Measurements from ENCODE around the gene SPINK2.

Gene SPINK2

DNA sequence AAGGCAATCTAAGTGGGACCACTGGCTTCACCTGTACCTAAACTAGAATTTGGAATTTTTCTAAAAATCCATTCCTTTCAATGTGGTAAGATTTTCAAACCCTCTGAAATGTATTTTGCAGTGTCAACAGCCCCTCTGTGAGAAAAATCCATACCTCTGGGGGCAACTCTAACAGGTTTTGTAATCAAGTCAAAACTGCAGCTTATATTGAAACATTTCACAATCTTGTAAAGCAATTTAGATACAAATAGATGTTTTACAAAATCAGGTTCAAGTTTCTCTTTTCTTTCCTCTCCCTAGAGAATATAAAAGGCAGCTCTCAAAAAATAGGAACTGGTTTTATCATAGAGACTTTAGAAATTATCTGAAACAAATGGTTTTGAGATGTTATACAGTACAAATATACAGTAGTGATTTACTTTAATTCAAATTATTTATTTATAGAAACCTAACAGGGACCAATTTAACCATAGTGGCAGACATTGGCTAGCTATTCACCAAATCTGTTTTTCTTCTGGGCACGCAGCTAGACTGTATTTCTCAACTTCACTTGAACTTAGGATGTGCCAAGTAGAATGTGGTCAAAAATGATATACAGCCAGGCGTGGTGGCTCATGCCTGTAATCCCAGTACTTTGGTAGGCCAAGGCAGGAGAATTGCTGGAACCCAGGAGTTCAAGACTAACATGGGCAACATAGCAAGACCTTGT lies 36.3 kb upstream of the SPINK2 start:
- TF ChIP-seq, protein P1, sequence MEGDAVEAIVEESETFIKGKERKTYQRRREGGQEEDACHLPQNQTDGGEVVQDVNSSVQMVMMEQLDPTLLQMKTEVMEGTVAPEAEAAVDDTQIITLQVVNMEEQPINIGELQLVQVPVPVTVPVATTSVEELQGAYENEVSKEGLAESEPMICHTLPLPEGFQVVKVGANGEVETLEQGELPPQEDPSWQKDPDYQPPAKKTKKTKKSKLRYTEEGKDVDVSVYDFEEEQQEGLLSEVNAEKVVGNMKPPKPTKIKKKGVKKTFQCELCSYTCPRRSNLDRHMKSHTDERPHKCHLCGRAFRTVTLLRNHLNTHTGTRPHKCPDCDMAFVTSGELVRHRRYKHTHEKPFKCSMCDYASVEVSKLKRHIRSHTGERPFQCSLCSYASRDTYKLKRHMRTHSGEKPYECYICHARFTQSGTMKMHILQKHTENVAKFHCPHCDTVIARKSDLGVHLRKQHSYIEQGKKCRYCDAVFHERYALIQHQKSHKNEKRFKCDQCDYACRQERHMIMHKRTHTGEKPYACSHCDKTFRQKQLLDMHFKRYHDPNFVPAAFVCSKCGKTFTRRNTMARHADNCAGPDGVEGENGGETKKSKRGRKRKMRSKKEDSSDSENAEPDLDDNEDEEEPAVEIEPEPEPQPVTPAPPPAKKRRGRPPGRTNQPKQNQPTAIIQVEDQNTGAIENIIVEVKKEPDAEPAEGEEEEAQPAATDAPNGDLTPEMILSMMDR (IDR thresholded peaks at IDR 0.05; ENCODE audit: borderline replicate concordance, insufficient read depth, low read depth, low read length) = no peak
- H3K4me3 ChIP-seq (ENCODE audit: low read depth, low read length) = no peak overlapping the region

- TF ChIP-seq, protein P1 (IDR thresholded peaks at IDR 0.05; ENCODE audit: borderline replicate concordance, insufficient read depth, low read depth, low read length) = no peak
Observed at GRCh38 chr4:56856656-56857055, 35.2 kb upstream of the SPINK2 start.

GRCh38 chr4:56850910-56851309 lies 29.4 kb upstream of the SPINK2 start:
- TF ChIP-seq, protein P1 (IDR thresholded peaks at IDR 0.05; ENCODE audit: borderline replicate concordance, insufficient read depth, low read depth, low read length) = no peak
- H3K4me3 ChIP-seq (ENCODE audit: low read depth, low read length) = no peak overlapping the region

More at GRCh38 chr4:56856656-56857055, 35.2 kb upstream of the SPINK2 start:
- no peak overlapping the region for H3K4me3 ChIP-seq (ENCODE audit: low read depth, low read length)

- no peak overlapping the region for H3K4me3 ChIP-seq (ENCODE audit: low read depth, low read length)
Observed at GRCh38 chr4:56844802-56845580, 23.5 kb upstream of the SPINK2 start.

GRCh38 chr4:56843421-56843899 lies 22.0 kb upstream of the SPINK2 start:
- TF ChIP-seq, protein P1 (IDR thresholded peaks at IDR 0.05; ENCODE audit: borderline replicate concordance, insufficient read depth, low read depth, low read length) = no peak
- no peak overlapping the region for H3K4me3 ChIP-seq (ENCODE audit: low read depth, low read length)

More at GRCh38 chr4:56844802-56845580, 23.5 kb upstream of the SPINK2 start:
- TF ChIP-seq, protein P1 (IDR thresholded peaks at IDR 0.05; ENCODE audit: borderline replicate concordance, insufficient read depth, low read depth, low read length) = no peak

- no peak overlapping the region for H3K4me3 ChIP-seq (ENCODE audit: low read depth, low read length)
- TF ChIP-seq, protein P1 (IDR thresholded peaks at IDR 0.05; ENCODE audit: borderline replicate concordance, insufficient read depth, low read depth, low read length) = no peak
Observed at GRCh38 chr4:56840559-56840958, 19.1 kb upstream of the SPINK2 start.

Data from GM12875 (cell line).